GM15510 (cell line): ENCODE measurements around the gene RPS18.

ENCODE experiments used
- POLR2A ChIP-seq: IDR thresholded peaks from 3 replicates; pipeline ENCODE4 v1.6.1; 2011; ENCODE audit warnings: borderline replicate concordance; ENCODE audit not compliant: insufficient read length; ENCODE audit errors: extremely low read depth

Gene RPS18

DNA sequence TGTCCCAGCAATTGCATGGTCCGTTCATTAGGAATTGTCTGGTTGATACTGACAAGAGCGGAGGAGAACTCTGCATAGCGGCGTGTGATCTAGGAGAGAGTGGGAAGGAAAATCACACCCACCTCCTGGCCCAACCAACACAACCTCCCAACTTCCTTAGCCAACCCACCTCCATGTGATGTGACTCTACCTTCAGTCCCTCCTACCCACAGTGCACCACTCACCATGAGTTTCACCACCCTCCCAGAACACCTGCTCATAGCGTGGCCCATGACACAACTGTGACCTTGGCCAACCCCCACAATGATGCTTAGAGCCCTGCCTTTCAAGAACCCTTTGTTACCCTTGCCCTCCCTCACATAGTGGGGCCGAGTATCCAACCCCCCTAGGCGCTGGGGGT, 7.9 kb upstream of the RPS18 start:
- TF ChIP-seq POLR2A, result no peak

DNA sequence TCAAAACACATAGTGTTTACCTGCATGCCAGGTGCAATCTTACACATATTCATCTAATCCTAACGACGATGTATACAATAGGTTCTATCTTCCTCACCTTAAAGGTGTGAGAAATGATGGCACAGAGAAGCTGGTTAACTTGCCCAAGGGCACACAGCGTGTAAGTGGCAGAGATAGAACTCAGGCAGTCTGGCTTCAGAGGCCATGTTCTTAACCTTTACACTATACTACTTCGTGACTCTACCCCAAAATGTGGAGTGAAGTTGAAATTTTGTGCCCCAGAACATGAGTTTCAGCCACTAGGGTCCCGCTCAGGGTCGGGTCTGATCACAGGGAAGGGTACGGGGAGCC, 783 bp upstream of the RPS18 start:
- no peak for TF ChIP-seq POLR2A

- no peak for TF ChIP-seq POLR2A
Measured at GRCh38 chr6:33272275-33273128, 627 bp downstream of the RPS18 start.

DNA sequence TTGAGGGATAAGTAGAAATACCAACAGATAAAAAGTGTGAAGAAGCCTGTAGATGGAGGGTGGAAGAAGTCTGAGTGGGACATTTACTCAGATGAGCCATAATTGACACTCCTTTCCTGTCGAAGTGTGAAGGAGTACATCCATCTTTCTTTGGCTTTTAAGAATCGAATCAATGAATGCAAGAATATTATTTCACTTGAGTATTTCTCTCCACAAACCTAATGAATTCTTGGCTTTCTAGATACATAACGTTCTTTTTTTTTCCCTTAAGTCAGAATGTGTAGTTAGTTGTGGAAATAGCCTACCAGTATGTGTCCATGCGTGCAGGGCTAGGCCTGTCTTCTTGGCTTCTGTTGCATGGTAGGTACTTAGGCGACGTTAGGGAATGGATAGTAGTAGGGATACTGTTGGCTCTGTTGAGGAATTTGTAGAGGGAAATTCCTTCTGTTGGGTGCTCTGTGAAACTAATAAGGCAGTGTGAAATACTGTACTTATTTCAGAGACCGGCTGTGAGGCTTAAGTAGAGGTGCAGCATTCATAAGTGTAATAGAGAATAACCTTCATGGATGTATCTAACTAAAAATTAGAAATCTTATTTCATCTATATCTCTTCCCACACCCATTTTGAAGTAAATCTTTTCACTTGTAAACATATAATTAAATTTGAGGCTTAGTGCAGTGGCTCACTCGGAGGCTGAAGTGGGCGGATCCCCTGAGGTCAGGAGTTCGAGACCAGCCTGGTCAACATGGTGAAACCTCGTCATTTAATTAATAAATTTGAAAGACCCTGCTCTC, 1.5 kb downstream of the RPS18 start:
- no peak for TF ChIP-seq POLR2A

DNA sequence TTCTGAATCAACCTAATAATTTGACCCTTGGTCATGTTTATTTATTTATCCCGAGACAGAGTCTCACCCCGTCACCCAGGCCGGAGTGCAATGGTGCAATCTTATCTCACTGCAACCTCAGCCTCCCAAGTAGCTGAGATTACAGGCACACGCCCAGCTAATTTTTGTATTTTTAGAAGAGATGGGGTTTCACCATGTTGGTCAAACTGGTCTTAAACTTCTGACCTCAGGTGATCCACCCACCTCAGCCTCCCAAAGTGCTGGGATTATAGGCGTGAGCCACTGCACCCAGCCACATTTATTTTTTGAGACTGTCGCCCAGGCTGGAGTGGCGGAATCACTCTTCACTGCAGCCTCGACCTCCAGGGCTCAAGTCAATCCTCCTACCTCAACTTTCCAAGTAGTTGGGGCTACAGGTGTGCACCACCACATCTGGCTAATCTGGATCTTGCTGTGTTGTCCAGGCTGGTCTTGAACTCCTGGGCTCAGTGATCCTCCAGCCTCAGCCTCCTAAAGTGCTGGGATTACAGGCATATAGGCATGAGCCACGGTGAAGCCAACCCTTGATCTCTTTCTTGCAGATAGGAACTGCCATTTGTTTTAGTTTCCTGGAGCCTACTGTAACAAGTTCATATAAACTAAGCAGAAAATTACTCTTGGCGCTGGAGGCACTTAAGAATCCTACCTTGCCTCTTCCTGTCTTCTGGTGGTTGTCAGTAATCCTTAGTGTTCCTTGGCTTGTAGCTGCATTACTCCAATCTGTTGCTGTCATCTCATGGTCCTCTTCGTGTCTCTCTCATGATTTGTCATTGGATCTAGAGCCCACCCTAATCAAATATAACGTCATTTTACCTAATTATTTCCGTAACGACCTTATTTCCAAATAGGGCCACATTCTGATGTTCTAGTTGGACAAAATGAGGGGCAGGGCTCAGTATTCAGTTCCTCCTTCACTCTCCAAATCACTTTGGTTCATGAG, 2.3 kb downstream of the RPS18 start:
- TF ChIP-seq POLR2A, result no peak

DNA sequence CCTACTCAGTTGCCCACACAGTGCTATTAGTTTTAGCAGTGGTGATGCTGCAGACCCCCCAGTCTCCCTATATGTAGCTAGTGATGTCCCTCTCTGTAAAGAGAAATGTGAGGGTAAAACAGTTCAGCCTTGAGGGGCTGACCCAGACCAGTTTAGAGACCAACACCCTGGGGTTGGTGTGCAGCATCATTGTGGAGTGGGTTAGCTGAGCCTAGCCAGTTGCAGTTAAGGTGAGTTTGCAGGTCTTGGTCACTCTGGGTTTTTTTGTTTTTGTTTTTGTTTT, 4.6 kb downstream of the RPS18 start:
- no peak for TF ChIP-seq POLR2A

GRCh38 chr6:33276864-33277662, 5.2 kb downstream of the RPS18 start, which contains the start of gene B3GALT4:
B3GALT4 (plus strand) TSS chr6:33277123; CDS start chr6:33277420, 297 bp downstream.
- peak; percentile 75 for TF ChIP-seq POLR2A

- TF ChIP-seq POLR2A, result no peak
Measured at GRCh38 chr6:33277663-33278391, 6.0 kb downstream of the RPS18 start.

DNA sequence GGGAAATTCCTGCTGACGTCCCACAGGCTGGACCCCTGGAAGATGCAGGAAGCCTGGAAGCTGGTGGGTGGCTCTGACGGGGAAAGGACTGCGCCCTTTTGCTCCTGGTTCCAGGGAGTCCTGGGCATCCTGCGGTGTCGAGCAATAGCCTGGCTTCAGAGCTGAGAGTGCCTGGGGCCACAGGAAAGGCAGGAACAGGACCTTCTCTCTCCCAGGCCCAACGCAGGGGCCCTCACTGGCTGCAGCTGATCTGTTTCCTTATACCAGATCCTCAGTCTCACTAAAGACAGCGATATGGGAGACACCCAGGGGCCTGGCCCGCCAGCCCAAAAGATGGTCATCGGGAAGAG, 6.5 kb downstream of the RPS18 start:
- TF ChIP-seq POLR2A, result no peak

- no peak for TF ChIP-seq POLR2A
Measured at GRCh38 chr6:33278810-33279209, 6.9 kb downstream of the RPS18 start.

DNA sequence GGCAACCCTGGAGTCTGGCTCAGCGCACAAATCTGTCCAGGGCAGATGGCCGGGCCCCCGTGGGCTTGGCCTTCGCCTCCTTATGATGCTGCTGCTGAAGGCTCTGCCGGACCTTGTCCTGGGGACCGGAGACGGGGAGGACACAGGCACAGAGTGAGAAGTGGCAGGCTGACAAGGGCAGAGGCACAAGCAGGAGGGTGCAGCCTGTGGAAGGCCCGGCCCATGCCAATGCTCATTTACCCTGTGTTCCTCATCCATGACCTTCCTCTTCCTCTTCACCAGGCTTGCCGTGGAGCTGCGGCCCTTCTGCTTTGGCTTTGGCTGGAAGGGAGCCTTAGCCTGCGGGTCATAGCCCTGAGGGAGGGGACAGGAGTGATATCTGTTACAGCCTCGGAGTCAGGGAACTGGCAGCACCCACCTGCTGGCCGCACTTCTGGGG, 7.4 kb downstream of the RPS18 start:
- no peak for TF ChIP-seq POLR2A

DNA sequence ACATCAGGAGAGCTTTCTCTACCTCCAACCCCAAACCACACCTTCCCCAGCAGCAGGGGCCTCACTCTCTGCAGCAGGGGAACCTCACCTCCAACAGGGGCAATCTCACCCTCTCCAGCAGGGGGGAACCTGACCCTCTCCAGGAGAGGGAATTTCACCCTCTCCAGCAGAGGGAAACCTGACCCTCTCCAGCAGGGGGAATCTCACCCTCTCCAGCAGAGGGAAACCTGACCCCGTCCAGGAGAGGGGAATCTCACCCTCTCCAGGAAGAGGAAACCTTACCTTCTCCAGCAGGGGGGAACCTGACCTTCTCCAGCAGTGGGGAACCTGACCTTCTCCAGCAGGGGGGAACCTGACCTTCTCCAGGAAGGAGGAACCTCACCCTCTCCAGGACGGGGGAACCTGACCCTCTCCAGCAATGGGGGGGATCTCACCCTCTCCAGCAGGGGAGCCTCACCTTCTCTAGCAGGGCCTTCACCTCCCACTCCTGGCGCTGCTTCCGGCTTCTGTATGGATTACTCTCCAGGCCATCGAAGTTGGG, 8.2 kb downstream of the RPS18 start:
- no peak for TF ChIP-seq POLR2A

GRCh38 chr6:33280539-33280938, 8.7 kb downstream of the RPS18 start:
- TF ChIP-seq POLR2A, result no peak

DNA sequence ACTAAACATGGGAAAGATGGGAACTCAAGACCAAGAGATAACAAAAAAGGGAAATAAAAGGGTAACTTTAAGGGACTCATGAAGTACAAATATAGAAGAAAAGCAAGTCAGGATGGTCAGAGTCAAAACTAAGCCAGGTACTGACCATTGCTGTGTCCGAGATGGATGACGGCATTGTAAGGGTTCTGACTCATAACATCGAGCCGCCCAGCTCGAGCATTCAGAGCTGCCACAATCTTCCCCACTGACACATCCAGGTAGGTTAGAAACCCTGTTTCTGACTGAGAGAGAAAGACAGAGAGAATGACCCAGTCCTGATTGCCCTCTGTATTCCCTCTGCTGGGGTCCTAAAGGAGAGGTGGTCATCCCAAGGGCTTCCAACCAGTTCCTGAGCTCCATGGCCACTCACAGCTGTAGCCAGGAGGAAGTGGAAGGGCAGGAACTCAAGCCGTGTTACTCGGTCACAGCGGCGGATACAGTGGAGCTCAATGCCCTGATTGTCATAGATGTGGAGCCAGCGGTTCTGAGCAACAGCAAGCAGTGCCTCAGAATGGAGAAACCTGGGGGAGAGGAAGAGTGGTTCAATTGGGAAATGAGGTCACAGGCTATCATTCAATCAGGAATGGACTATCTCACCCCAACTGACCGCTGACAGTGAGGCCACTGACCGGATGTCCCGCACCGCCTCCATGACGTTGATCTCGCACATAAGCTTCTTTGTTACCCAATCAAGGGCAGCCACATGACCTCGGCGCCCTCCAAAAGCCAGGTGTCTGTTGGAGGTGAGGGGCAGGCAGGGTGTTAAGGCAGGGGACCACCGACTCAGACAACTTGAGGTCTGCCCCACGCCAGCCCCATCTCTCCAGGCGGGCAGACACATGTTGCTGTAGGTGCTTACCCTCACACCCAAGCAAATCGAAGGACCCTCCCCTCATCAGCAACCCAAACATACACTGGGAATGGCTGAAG, 15.4 kb downstream of the RPS18 start:
- no peak for TF ChIP-seq POLR2A
